B cell (primary cell): Measurements from ENCODE around the gene RNU5B-1. TPM values are rescaled to one million over a fixed set of nuclear protein-coding genes. Genes with fewer than 3 reads are reported as not detected.
"Not testable (repeated sequence)": the region's sequence is repeated elsewhere in the genome, so short reads cannot be mapped to it uniquely, and the experiment has no call there.

Experiments used
- ATAC-seq: fragments of 200-7000 bp; cut with Tn5 transposase; one replicate; pipeline ENCODE4 v1.10.0; 2021; ENCODE audit warnings: low read depth, mild to moderate bottlenecking, moderate number of reproducible peaks, moderate library complexity
- CTCF ChIA-PET: fragments of 350-600 bp; sonication (Branson Sonifier 250); formaldehyde crosslinking; loops from one replicate; lab custom pipeline; 2021; ENCODE audit warnings: antibody characterized with exemption, inconsistent platforms; lab: Charles Lee
- POLR2A ChIA-PET: fragments of 350-600 bp; sonication (Branson Sonifier 250); formaldehyde crosslinking; loops from one replicate; lab custom pipeline; 2021; ENCODE audit warnings: antibody characterized with exemption; lab: Charles Lee
- DNase-seq: peaks from one replicate; pipeline ENCODE4 v3.0.0; 2013
- H2AFZ ChIP-seq: 2 replicates; pipeline ENCODE4 v1.6.1; 2012; ENCODE audit warnings: mild to moderate bottlenecking, low read depth, low read length; ENCODE audit not compliant: insufficient read depth, poor library complexity, severe bottlenecking
- H3K27ac ChIP-seq, 2 donors: 1 replicate in 1 of 2; 2 replicates in 1 of 2; pipeline ENCODE4 v1.5.1; 2012 to 2013; ENCODE audit warnings: low read length in 2 of 2, mild to moderate bottlenecking in 2 of 2, moderate library complexity in 1 of 2
- H3K27me3 ChIP-seq, 4 experiments: fragments of 200-600 bp in 1 of 4; sonication (generic) in 1 of 4; replicated peaks in 1 of 4; 1 replicate in 2 of 4; 2 replicates in 2 of 4; pipeline versions ENCODE4 v1.6.1 to v1.7.0; 2013 to 2016; ENCODE audit warnings: low read length in 3 of 4, mild to moderate bottlenecking in 2 of 4, mixed read lengths in 1 of 4, moderate library complexity in 1 of 4; ENCODE audit not compliant: insufficient read depth in 4 of 4, control insufficient read depth in 3 of 4; ENCODE audit errors: control extremely low read depth in 1 of 4
- H3K36me3 ChIP-seq, 2 experiments: replicated peaks in 1 of 2; 1 replicate in 1 of 2; 2 replicates in 1 of 2; pipeline versions ENCODE4 v1.6.1 to v1.7.1; 2013; ENCODE audit warnings: low read length in 1 of 2; ENCODE audit not compliant: insufficient read depth in 2 of 2, control insufficient read depth in 1 of 2; ENCODE audit errors: control extremely low read depth in 1 of 2, extremely low read depth in 1 of 2
- H3K4me1 ChIP-seq, 2 donors: fragments of 200-600 bp in 1 of 2; sonication (generic) in 1 of 2; 1 replicate in 1 of 2; 2 replicates in 1 of 2; pipeline versions ENCODE4 v1.5.1 to v1.6.1; 2013 to 2017; ENCODE audit warnings: low read length in 2 of 2; ENCODE audit not compliant: control insufficient read depth in 2 of 2, insufficient read depth in 2 of 2
- H3K4me2 ChIP-seq: replicated peaks from 2 replicates; pipeline ENCODE3; 2012; ENCODE audit warnings: mild to moderate bottlenecking, low read depth, low read length; ENCODE audit not compliant: poor library complexity, severe bottlenecking
- H3K4me3 ChIP-seq, 5 experiments: fragments of 200-600 bp in 1 of 5; sonication (generic) in 1 of 5; 1 replicate in 3 of 5; 2 replicates in 2 of 5; pipeline versions ENCODE4 v1.5.1 to v1.7.0; 2011 to 2016; ENCODE audit warnings: low read length in 4 of 5, mild to moderate bottlenecking in 4 of 5, low read depth in 2 of 5, control low read depth in 1 of 5, moderate library complexity in 1 of 5; ENCODE audit not compliant: insufficient read depth in 1 of 5; ENCODE audit errors: control extremely low read depth in 1 of 5, extremely low read depth in 1 of 5
- H3K79me2 ChIP-seq: fragments of 200-600 bp; sonication (generic); one replicate; pipeline ENCODE4 v1.6.0; 2016; ENCODE audit warnings: low read length; ENCODE audit not compliant: control insufficient read depth, insufficient read depth
- H3K9ac ChIP-seq: fragments of 200-600 bp; sonication (generic); 2 replicates; pipeline ENCODE4 v1.6.1; 2017; ENCODE audit warnings: mild to moderate bottlenecking, low read length, moderate library complexity
- H3K9me3 ChIP-seq, 3 donors: one replicate each; pipeline versions ENCODE4 v1.6.1 to v1.7.1; 2013; ENCODE audit warnings: low read length in 2 of 3; ENCODE audit not compliant: control insufficient read depth in 2 of 3, insufficient read depth in 1 of 3; ENCODE audit errors: control extremely low read depth in 1 of 3
- H4K20me1 ChIP-seq: 2 replicates; pipeline ENCODE4 v1.6.0; 2012; ENCODE audit warnings: mild to moderate bottlenecking, low read length; ENCODE audit not compliant: insufficient read depth, control insufficient read depth, poor library complexity, severe bottlenecking
- H3K27ac Mint-ChIP-seq: one replicate; pipeline ENCODE4 v1.8.0; 2021; ENCODE audit warnings: mixed read lengths
- H3K27me3 Mint-ChIP-seq: one replicate; pipeline ENCODE4 v1.8.0; 2021; ENCODE audit warnings: mixed read lengths
- H3K4me1 Mint-ChIP-seq: one replicate; pipeline ENCODE4 v1.8.0; 2021; ENCODE audit warnings: mixed read lengths
- H3K4me3 Mint-ChIP-seq: one replicate; pipeline ENCODE4 v1.8.0; 2021; ENCODE audit warnings: mixed read lengths
- H3K9me3 Mint-ChIP-seq: one replicate; pipeline ENCODE4 v1.8.0; 2022; ENCODE audit warnings: mixed read lengths; ENCODE audit not compliant: insufficient read depth
- CTCF ChIP-seq: fragments of 200-600 bp; IDR thresholded peaks from one replicate; pipeline ENCODE4 v1.8.0; 2022; ENCODE audit warnings: antibody characterized with exemption, mild to moderate bottlenecking
- EZH2 ChIP-seq: IDR thresholded peaks from 2 replicates; pipeline ENCODE4 v1.6.1; 2012; ENCODE audit warnings: borderline replicate concordance, low read depth, mild to moderate bottlenecking, moderate library complexity, low read length; ENCODE audit not compliant: insufficient read depth, poor library complexity, severe bottlenecking
- WGBS: methylation state at CpG from one replicate; pipeline ENCODE4 v1.1.5; 2013; ENCODE audit warnings: missing lambda C conversion rate; ENCODE audit not compliant: insufficient coverage; 5-methylcytosine and 5-hydroxymethylcytosine counted together
- intact Hi-C: fragments of 100-400 bp; cut with micrococcal nuclease; formaldehyde crosslinking; loops from one replicate; pipeline ENCODE4 v1.10.0; 2022
- polyA plus RNA-seq: library from polyadenylated mRNA; depleted of rRNA; stranded (reverse); fragments of >200 nt; gene quantifications from 2 replicates; pipeline ENCODE4 v1.2.3, GENCODE V29; 2012
- total RNA-seq, 2 donors: library from RNA; stranded (reverse); fragments of 120-200 nt in 1 of 2; gene quantifications; 1 replicate in 1 of 2; 2 replicates in 1 of 2; pipeline versions ENCODE4 v1.2.3 to v1.2.4, GENCODE V29; 2013 to 2022

The RNU5B-1 gene
- total and polyA plus RNA-seq, 2 donors (not counting 1 experiment from before 2014, with no cell fraction given), result 21.7 TPM; not detected in 1

GRCh38 chr15:65268411-65268810, 36.1 kb upstream of the RNU5B-1 start:
- Mint-ChIP-seq H3K4me3 (no peak overlapping the region), H3K4me1 (no peaks in the 10 kb centered on the region), H3K9me3 (no peaks in the 10 kb centered on the region), H3K27me3 (no peaks in the 10 kb centered on the region), H3K27ac (no peak overlapping the region)
- WGBS, result 100% methylated on average over 1 of the region's 4 CpGs
- Histone ChIP-seq H2AFZ (no peak overlapping the region), H3K4me1 (no peaks in the 10 kb centered on the region), H3K79me2 (no peaks in the 10 kb centered on the region), H3K27me3 (no peaks in the 10 kb centered on the region), H3K9me3 (no peaks in the 10 kb centered on the region), H3K4me2 (no peak overlapping the region), H3K36me3 (peaks cover 5 to 33% of the 10 kb centered on the region in 2 experiments), H3K9ac (no peak overlapping the region), H3K4me3 (no peak overlapping the region), H4K20me1 (peaks cover 7% of the 10 kb centered on the region), H3K27ac (no peak overlapping the region)
- intact Hi-C loops, result no loop called here
- no peak for ATAC-seq
- POLR2A ChIA-PET, result no interaction called here
- DNase-seq, result no peak
- no peak for TF ChIP-seq CTCF
- TF ChIP-seq EZH2, result no peak
- CTCF ChIA-PET, result no interaction called here

- H3K27me3 Mint-ChIP-seq, H3K9me3 Mint-ChIP-seq, H3K9ac ChIP-seq, H3K4me3 Mint-ChIP-seq, ATAC-seq, H3K27ac ChIP-seq, H3K27me3 ChIP-seq, H3K4me1 ChIP-seq, H3K4me3 ChIP-seq, H3K79me2 ChIP-seq, H4K20me1 ChIP-seq, H2AFZ ChIP-seq, H3K9me3 ChIP-seq, H3K4me2 ChIP-seq, intact Hi-C loops, H3K4me1 Mint-ChIP-seq, H3K27ac Mint-ChIP-seq: not testable (repeated sequence)
- WGBS, result 80% methylated on average over 8 of the region's 15 CpGs
- TF ChIP-seq CTCF, result peak; percentile 10
- ChIA-PET CTCF (interaction anchor here (0.6 to 1.5 kb wide), 8 partner anchors 13 to 237 kb away, joined by 3 to 5 read pairs (median 3); partner anchors contain the start of gene PARP16), POLR2A (interaction anchor here (0.9 kb wide), 1 partner anchor 15 kb away, joined by 5 read pairs; the partner anchor contains the start of gene PARP16)
- peak; percentile 24 for DNase-seq
- H3K36me3 ChIP-seq, result peaks cover 5 to 24% of the 10 kb centered on the region in 2 experiments
Observed at GRCh38 chr15:65270811-65271545, 33.5 kb upstream of the RNU5B-1 start.
